ENCODE data around the gene MRPL55. TPM values are rescaled to one million over a fixed set of nuclear protein-coding genes. Genes with fewer than 3 reads are reported as not detected.
A peak's percentile ranks its signal among the peaks of the same experiment; 100 is the strongest.

Gene MRPL55
- total and polyA plus RNA-seq, 2 experiments from 2014 or later: 139 to 144 TPM

DNA sequence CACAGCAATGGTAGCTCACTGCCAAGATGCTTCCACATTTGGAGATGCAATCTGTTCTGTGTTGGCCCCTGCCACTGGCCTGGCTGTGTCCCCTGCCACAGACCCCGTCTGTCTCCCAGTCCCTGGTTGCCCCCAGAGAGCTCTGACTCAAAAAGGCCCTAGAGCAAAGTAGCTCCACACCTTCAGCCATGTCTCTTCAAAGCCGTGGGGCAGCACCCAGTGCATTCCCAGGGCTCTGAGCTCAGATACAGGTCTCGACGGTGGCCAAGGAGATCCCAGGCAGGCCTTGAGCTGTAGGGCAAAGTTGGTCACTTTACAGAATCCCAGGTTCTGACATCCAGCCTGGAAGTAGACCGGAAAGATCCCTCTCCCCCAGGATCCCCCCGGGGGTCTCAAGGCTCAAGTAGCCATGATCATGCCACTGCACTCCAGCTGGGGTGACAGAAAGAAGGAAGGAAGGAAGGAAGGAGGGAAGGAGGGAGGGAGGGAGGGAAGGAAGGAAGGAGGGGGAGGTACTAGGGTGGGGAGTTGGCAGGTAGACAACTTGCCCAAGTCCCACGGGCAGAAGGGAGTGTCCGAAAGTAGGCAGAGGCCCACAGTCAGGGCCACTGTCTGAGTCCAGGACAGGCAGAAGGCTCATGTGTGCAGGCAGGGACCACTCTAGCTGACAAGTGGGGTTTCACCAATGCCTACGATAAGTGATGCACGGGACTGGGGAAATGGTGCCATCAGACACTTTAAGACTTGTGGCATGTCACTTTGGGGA is 31.4 kb downstream of the MRPL55 start:
- Histone ChIP-seq H3K36me3 (no peaks in the 10 kb centered on the region), H3K27me3 (no peaks in the 10 kb centered on the region)

DNA sequence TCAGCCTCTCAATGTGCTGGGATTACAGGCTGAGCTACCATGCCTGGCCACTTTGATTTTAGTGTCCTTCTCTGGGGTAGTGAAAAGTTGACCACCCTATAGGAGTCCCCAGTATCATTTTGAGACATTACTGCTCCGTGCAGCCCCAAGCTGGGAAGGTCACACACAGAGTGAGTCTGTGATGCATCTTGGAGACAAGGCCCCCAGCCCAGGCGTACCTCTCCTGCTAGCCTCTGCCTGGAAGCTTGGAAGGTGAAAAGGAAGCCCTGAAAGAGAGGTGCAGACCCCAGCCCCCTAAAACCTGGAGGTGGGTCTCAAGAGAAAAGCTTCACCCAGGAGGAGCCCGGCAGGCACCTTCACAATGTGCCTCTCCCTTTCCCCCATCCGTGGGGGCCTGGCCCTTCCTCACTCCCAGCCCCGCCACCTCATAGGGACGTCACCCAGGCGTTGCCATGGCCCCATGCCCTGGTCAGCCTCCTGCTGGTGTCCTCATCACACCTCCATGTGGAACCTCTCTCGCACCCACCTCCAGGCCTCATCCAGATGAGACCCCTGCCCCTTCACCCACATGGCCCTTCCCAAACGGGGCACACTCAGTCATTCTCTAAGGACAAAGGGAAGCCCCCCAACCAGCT is 32.2 kb downstream of the MRPL55 start:
- DNase-seq (ENCODE audit: low read depth in 1 of 2, low spot score in 1 of 2): no peak
- TF ChIP-seq, protein P1, sequence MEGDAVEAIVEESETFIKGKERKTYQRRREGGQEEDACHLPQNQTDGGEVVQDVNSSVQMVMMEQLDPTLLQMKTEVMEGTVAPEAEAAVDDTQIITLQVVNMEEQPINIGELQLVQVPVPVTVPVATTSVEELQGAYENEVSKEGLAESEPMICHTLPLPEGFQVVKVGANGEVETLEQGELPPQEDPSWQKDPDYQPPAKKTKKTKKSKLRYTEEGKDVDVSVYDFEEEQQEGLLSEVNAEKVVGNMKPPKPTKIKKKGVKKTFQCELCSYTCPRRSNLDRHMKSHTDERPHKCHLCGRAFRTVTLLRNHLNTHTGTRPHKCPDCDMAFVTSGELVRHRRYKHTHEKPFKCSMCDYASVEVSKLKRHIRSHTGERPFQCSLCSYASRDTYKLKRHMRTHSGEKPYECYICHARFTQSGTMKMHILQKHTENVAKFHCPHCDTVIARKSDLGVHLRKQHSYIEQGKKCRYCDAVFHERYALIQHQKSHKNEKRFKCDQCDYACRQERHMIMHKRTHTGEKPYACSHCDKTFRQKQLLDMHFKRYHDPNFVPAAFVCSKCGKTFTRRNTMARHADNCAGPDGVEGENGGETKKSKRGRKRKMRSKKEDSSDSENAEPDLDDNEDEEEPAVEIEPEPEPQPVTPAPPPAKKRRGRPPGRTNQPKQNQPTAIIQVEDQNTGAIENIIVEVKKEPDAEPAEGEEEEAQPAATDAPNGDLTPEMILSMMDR (IDR thresholded peaks at IDR 0.05; ENCODE audit: low read depth, low read length): no peak
- Histone ChIP-seq H3K4me3 (no peak overlapping the region), H3K4me1 (ENCODE audit: low read depth) (peaks cover 9% of the 10 kb centered on the region), H3K27ac (no peak overlapping the region), H3K27me3 (no peaks in the 10 kb centered on the region), H3K36me3 (no peaks in the 10 kb centered on the region), H3K9me3 (ENCODE audit: low read depth) (no peaks in the 10 kb centered on the region)

More for the DNA sequence above, 31.4 kb downstream of the MRPL55 start:
- no peak for DNase-seq (ENCODE audit: low read depth in 1 of 2, low spot score in 1 of 2)
- TF ChIP-seq, protein P1 (IDR thresholded peaks at IDR 0.05; ENCODE audit: low read depth, low read length): no peak
- Histone ChIP-seq H3K4me3 (no peak overlapping the region), H3K4me1 (ENCODE audit: low read depth) (peaks cover 9% of the 10 kb centered on the region), H3K9me3 (ENCODE audit: low read depth) (no peaks in the 10 kb centered on the region), H3K27ac (no peak overlapping the region)

- DNase-seq (ENCODE audit: low read depth in 1 of 2, low spot score in 1 of 2): no peak
- Histone ChIP-seq H3K4me3 (no peak overlapping the region), H3K36me3 (no peaks in the 10 kb centered on the region), H3K4me1 (ENCODE audit: low read depth) (peaks cover 6% of the 10 kb centered on the region), H3K9me3 (ENCODE audit: low read depth) (no peaks in the 10 kb centered on the region), H3K27me3 (peaks cover 8% of the 10 kb centered on the region), H3K27ac (no peak overlapping the region)
- TF ChIP-seq, protein P1 (IDR thresholded peaks at IDR 0.05; ENCODE audit: low read depth, low read length): no peak
These were observed 33.3 kb downstream of the MRPL55 start for GRCh38 chr1:228075801-228076271.

GRCh38 chr1:228074954-228075730 is 34.0 kb downstream of the MRPL55 start:
- TF ChIP-seq, protein P1 (IDR thresholded peaks at IDR 0.05; ENCODE audit: low read depth, low read length): no peak
- Histone ChIP-seq H3K4me3 (no peak overlapping the region), H3K27me3 (peaks cover 15% of the 10 kb centered on the region), H3K4me1 (ENCODE audit: low read depth) (peaks cover 6% of the 10 kb centered on the region), H3K27ac (no peak overlapping the region), H3K36me3 (no peaks in the 10 kb centered on the region), H3K9me3 (ENCODE audit: low read depth) (no peaks in the 10 kb centered on the region)
- no peak for DNase-seq (ENCODE audit: low read depth in 1 of 2, low spot score in 1 of 2)

- Histone ChIP-seq H3K27me3 (peaks cover 22% of the 10 kb centered on the region), H3K4me1 (ENCODE audit: low read depth) (peaks cover 6% of the 10 kb centered on the region), H3K36me3 (no peaks in the 10 kb centered on the region), H3K27ac (no peak overlapping the region), H3K9me3 (ENCODE audit: low read depth) (no peaks in the 10 kb centered on the region), H3K4me3 (no peak overlapping the region)
- TF ChIP-seq, protein P1 (IDR thresholded peaks at IDR 0.05; ENCODE audit: low read depth, low read length): peak; percentile 18
- peak; percentile 21 to 63 for DNase-seq (ENCODE audit: low read depth in 1 of 2, low spot score in 1 of 2)
These were observed 35.1 kb downstream of the MRPL55 start for GRCh38 chr1:228073857-228074545.
